ENCODE results near the gene NFYC.

Gene NFYC

GRCh38 chr1:40762144-40762923, 70.8 kb downstream of the NFYC start:
- TF ChIP-seq CTCF (IDR thresholded peaks at IDR 0.05), result no peak

- TF ChIP-seq CTCF (IDR thresholded peaks at IDR 0.05), result no peak
These were observed 72.4 kb downstream of the NFYC start for GRCh38 chr1:40763742-40764532.

GRCh38 chr1:40764981-40765380, 73.5 kb downstream of the NFYC start:
- TF ChIP-seq CTCF (IDR thresholded peaks at IDR 0.05), result no peak

GRCh38 chr1:40766017-40766416, 74.5 kb downstream of the NFYC start:
- TF ChIP-seq CTCF (IDR thresholded peaks at IDR 0.05), result no peak

GRCh38 chr1:40766560-40766959, 75.1 kb downstream of the NFYC start:
- no peak for TF ChIP-seq CTCF (IDR thresholded peaks at IDR 0.05)

- TF ChIP-seq CTCF (IDR thresholded peaks at IDR 0.05), result no peak
These were observed 76.9 kb downstream of the NFYC start for GRCh38 chr1:40768146-40768990.

GRCh38 chr1:40769815-40770214, 78.3 kb downstream of the NFYC start:
- 0 out of 2 replicates have a peak, but pooled peaks have one; percentile 14 for TF ChIP-seq CTCF (IDR thresholded peaks at IDR 0.05)

Data from LNCAP (cell line).